Vagina (tissue), 2 donors: ENCODE data around the gene ZNF552. TPM values are rescaled to one million over a fixed set of nuclear protein-coding genes. Genes with fewer than 3 reads are reported as not detected.
A peak's percentile ranks its signal among the peaks of the same experiment; 100 is the strongest.
"Not testable (repeated sequence)": the region's sequence is repeated elsewhere in the genome, so short reads cannot be mapped to it uniquely, and the experiment has no call there.

Experiments used
- DNase-seq, 2 donors: peaks; one replicate each; pipeline ENCODE4 v3.0.0-alpha.2; 2017; ENCODE audit errors: extremely low spot score in 2 of 2
- H3K27ac ChIP-seq: fragments of 200-600 bp; sonication (generic); one replicate; pipeline ENCODE4 v1.5.1; 2019
- H3K27me3 ChIP-seq: fragments of 200-600 bp; sonication (generic); one replicate; pipeline ENCODE4 v1.5.1; 2019
- H3K36me3 ChIP-seq, 2 donors: fragments of 200-600 bp; sonication (generic); one replicate each; pipeline ENCODE4 v1.5.1; 2017 to 2019
- H3K4me1 ChIP-seq: fragments of 200-600 bp; sonication (generic); one replicate; pipeline ENCODE4 v1.5.1; 2019
- H3K4me3 ChIP-seq, 2 donors: fragments of 200-600 bp; sonication (generic); 1 replicate in 1 of 2; 2 replicates in 1 of 2; pipeline ENCODE4 v1.5.1; 2016 to 2019
- H3K9me3 ChIP-seq: fragments of 200-600 bp; sonication (generic); one replicate; pipeline ENCODE4 v1.5.1; 2019
- POLR2A ChIP-seq, 2 donors: fragments of 450-650 bp; IDR thresholded peaks; one replicate each; pipeline ENCODE4 v1.6.1; 2017; ENCODE audit warnings: antibody characterized with exemption in 2 of 2, mild to moderate bottlenecking in 2 of 2, moderate library complexity in 2 of 2
- POLR2AphosphoS5 ChIP-seq, 2 donors: sonication (generic); formaldehyde crosslinking; IDR thresholded peaks; one replicate each; pipeline ENCODE4 v1.9.0; 2017; ENCODE audit warnings: antibody characterized with exemption in 2 of 2, mild to moderate bottlenecking in 2 of 2, low read depth in 1 of 2; ENCODE audit not compliant: insufficient read depth in 1 of 2
- intact Hi-C: fragments of 100-400 bp; cut with DNase I; formaldehyde crosslinking; loops from one replicate; pipeline ENCODE4 v1.15.1; 2023
- total RNA-seq: library from RNA; depleted of rRNA; stranded (reverse); fragments of >200 nt; gene quantifications from one replicate; pipeline ENCODE4 v1.2.3, GENCODE V29; 2016
- TF ChIP-seq, protein P1 (sequence below), 3 experiments: fragments of 450-650 bp in 2 of 3; fragments of 200-600 bp in 1 of 3; sonication (generic) in 1 of 3; IDR thresholded peaks; one replicate each; pipeline ENCODE4 v1.5.1; 2017 to 2019; ENCODE audit warnings: antibody characterized with exemption in 3 of 3, mild to moderate bottlenecking in 2 of 3, moderate library complexity in 2 of 3

ZNF552 gene
- 24.1 TPM for total RNA-seq

DNA sequence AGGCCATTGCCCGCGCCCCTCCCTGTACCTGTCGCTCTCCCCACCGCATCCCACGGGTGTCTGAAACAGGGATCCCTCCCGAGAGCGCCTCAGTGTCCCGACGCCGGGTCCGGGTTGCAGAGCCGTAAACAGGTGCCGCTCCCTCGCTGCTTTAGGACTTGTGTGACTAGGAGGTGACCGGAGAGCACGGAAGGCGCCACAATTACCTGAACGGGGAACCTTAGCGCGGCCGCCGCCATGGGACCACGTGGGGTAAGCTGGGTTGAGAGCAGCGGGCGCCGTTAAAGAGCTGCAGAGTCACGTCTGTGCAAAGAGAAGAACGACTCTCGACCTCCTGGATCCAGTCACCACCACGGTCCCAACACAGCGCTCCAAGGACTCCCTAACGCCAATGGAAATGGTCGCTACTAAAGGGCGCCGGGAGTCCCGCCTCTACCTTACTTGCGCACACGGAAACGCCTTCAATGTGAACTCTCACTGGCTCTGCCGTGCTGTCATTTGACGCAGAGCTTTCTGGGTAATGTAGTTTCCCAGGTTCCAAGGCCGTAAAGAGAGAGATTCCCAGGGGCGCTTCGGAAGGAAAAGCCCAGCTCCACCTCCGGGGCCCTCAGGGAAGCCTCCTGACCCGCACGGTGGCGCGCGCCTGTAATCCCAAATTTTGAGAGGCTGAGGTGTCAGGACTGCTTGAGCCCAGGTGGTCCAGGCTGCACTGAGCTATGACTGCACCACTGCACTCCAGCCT is at the start of gene ZNF552:
Gene ZNF552, minus strand, starts transcription at position 409 of the 742 bp plus-strand sequence. Its CDS starts 170 bp downstream, at position 239.
- H3K36me3 ChIP-seq = no peaks in the 10 kb centered on the region
- H3K27ac ChIP-seq = peak within 1 kb of the TSS; percentile 75
- intact Hi-C loops = no loop called here
- peak in 1 of 2 donors; percentile 89 for DNase-seq
- peak; percentile 81 to 96 for TF ChIP-seq POLR2AphosphoS5 (IDR thresholded peaks at IDR 0.05; ENCODE audit: insufficient read depth in 1 of 2, low read depth in 1 of 2)
- TF ChIP-seq, protein P1, sequence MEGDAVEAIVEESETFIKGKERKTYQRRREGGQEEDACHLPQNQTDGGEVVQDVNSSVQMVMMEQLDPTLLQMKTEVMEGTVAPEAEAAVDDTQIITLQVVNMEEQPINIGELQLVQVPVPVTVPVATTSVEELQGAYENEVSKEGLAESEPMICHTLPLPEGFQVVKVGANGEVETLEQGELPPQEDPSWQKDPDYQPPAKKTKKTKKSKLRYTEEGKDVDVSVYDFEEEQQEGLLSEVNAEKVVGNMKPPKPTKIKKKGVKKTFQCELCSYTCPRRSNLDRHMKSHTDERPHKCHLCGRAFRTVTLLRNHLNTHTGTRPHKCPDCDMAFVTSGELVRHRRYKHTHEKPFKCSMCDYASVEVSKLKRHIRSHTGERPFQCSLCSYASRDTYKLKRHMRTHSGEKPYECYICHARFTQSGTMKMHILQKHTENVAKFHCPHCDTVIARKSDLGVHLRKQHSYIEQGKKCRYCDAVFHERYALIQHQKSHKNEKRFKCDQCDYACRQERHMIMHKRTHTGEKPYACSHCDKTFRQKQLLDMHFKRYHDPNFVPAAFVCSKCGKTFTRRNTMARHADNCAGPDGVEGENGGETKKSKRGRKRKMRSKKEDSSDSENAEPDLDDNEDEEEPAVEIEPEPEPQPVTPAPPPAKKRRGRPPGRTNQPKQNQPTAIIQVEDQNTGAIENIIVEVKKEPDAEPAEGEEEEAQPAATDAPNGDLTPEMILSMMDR (IDR thresholded peaks at IDR 0.05) = no peak
- TF ChIP-seq POLR2A (IDR thresholded peaks at IDR 0.05) = peak in 1 of 2 donors; percentile 22
- peaks cover 36% of the 10 kb centered on the region for H3K4me1 ChIP-seq
- H3K27me3 ChIP-seq = no peaks in the 10 kb centered on the region
- peak within 1 kb of the TSS; percentile 77 to 84 for H3K4me3 ChIP-seq
- H3K9me3 ChIP-seq = no peaks in the 10 kb centered on the region

DNA sequence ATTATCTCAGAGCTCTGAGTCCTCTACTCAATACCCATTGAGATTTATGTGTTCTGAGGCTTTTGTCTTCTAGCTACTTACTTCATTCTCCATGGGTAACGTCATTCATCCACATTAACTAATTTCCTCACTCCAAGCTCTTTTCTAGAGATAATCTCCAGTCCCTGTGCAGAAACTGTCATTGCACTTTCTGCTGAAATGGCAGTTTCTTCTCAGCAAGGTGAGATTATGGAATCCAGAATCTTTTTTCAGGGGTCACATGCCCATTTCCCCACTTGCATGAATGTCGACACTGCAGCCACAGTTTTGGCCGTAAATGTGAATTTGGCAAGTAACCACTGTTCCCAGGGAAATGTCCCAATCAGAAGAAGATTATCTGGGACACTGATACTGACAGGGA is 47.6 kb upstream of the ZNF552 start:
- Histone ChIP-seq H3K9me3 (peaks cover 41% of the 10 kb centered on the region), H3K36me3 (peaks cover 10 to 94% of the 10 kb centered on the region in 2 donors)
- H3K4me1 ChIP-seq, intact Hi-C loops, H3K27me3 ChIP-seq, H3K4me3 ChIP-seq, H3K27ac ChIP-seq, DNase-seq: not testable (repeated sequence)

DNA sequence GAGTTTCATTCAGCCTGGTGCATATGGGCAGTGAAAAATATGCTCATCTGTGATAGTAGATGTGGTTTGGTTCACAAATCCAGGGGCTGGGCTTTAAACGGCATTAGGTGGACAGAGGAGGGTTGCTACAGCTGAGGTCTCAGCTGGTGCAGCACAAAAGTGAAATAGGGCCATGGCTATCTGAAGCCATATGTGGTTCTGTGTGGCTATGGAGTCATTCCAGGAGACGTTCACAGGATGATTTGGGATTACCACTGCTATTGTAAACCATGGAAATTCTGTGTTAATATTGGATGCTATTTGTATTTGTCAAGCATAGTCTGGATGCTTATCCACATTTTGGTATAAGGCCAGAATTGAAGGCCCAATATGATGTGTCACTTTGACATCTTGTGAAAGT is 39.4 kb upstream of the ZNF552 start:
- H3K27ac ChIP-seq, intact Hi-C loops, H3K4me3 ChIP-seq, H3K9me3 ChIP-seq, H3K27me3 ChIP-seq, DNase-seq: not testable (repeated sequence)
- H3K4me1 ChIP-seq = peaks cover 14% of the 10 kb centered on the region
- H3K36me3 ChIP-seq = peaks cover 0 to 50% of the 10 kb centered on the region in 2 donors

DNA sequence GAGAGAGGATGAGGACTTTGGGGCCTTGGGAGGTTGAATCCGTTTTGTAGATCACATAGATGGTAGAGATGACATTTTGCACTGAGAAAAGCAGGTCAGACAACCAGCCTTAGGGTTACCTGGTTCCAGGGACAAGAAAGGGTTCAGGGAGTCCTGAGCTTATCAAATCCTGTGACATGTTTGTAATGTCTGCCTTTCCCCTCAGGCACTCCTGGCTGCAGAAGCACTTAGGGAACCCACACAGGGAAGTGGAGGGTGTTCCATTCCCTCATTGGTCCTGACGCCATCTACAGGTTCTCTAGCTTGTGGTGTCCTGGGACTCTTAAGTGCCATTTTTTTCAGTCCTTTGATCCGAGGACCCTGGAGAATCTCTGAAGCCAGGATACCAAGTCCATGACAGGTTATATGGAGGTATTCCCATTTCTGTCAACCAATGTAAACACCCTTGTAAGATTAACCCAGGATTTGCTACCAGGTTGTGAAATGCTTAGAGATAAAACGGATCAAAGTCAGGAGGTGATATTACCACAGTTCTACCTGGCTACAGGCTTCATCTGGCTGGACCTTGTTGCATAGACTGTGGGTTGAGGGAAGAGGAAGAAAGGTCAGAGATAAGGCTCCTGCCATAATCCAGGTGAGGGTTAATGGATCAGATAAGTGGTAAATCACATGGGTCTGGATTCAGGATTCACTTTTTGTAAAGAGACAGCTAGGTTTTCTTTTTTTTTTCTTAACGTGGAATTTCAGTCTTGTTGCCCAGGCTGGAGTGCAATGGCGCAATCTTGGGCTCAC is 37.3 kb upstream of the ZNF552 start:
- intact Hi-C loops, DNase-seq, H3K9me3 ChIP-seq, H3K27me3 ChIP-seq, H3K4me3 ChIP-seq, H3K27ac ChIP-seq: not testable (repeated sequence)
- peaks cover 14% of the 10 kb centered on the region for H3K4me1 ChIP-seq
- H3K36me3 ChIP-seq = peaks cover 0 to 33% of the 10 kb centered on the region in 2 donors

- intact Hi-C loops = no loop called here
- H3K4me1 ChIP-seq = peaks cover 14% of the 10 kb centered on the region
- no peak for DNase-seq
- TF ChIP-seq, protein P1 (IDR thresholded peaks at IDR 0.05) = no peak
- TF ChIP-seq POLR2AphosphoS5 (IDR thresholded peaks at IDR 0.05; ENCODE audit: insufficient read depth in 1 of 2, low read depth in 1 of 2) (no peak), POLR2A (IDR thresholded peaks at IDR 0.05) (no peak)
- H3K9me3 ChIP-seq = no peaks in the 10 kb centered on the region
- H3K4me3 ChIP-seq = peak overlapping the region; percentile 64 to 69
- peaks cover 0 to 19% of the 10 kb centered on the region in 2 donors for H3K36me3 ChIP-seq
- H3K27me3 ChIP-seq = no peaks in the 10 kb centered on the region
- peak overlapping the region; percentile 11 for H3K27ac ChIP-seq
These were observed 35.9 kb upstream of the ZNF552 start for GRCh38 chr19:57850553-57851017.

GRCh38 chr19:57849666-57850473 is 35.2 kb upstream of the ZNF552 start, which contains the start of gene ZNF587:
ZNF587 (plus strand) TSS chr19:57849859; CDS start chr19:57850039, 180 bp downstream.
- DNase-seq, H3K27me3 ChIP-seq, H3K9me3 ChIP-seq, intact Hi-C loops: not testable (repeated sequence)
- peak; percentile 27 to 66 for TF ChIP-seq POLR2AphosphoS5 (IDR thresholded peaks at IDR 0.05; ENCODE audit: insufficient read depth in 1 of 2, low read depth in 1 of 2)
- H3K36me3 ChIP-seq = peaks cover 0 to 11% of the 10 kb centered on the region in 2 donors
- H3K4me3 ChIP-seq = peak within 1 kb of the TSS; percentile 64 to 69
- peaks cover 14% of the 10 kb centered on the region for H3K4me1 ChIP-seq
- H3K27ac ChIP-seq = peak within 1 kb of the TSS; percentile 11

DNA sequence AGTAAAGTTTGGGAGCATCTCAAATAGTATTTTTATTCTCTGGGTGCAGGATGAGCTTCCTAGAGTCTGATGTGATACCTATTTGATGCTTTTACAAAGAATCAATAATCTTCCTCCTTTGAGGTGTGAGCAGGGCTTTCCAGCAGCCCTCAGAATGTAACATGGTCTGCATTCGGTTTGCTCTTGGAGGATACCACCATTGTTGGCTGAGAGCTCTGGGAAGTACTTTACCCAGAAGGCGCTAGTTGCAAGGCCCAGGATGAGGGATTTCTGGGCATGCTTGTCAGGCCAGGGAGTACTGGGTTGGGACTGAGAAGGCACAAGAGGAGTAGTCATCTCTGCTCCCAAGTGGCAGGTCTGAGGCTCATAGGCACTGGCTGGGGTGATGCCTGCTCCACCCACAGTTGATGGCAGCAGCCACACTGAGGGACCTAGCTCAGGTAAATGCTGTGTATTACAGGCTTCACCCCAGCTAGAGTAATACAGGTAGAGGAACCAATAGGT is 34.5 kb upstream of the ZNF552 start:
- Histone ChIP-seq H3K4me3 (peak overlapping the region in 1 of 2 donors; percentile 64), H3K4me1 (peaks cover 14% of the 10 kb centered on the region)
- H3K36me3 ChIP-seq, H3K27me3 ChIP-seq, DNase-seq, H3K27ac ChIP-seq, H3K9me3 ChIP-seq, intact Hi-C loops: not testable (repeated sequence)

DNA sequence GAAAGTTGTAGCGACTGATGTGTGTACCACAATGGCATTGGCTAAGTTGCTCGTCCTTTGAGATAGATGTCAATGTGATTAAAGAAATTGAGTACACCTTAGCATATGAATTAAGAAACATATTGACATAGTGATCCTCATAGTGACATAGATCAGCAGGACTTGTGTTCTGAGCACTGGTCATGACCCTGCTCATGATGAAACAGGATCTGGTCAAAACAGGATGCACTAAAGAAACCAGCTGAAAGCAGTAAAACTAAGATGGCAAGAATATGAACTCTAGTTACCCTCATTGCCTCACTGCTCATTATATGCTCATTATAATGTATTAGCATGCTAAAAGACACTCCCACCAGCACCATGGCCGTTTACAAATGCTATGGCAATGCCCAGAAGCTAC is 32.5 kb upstream of the ZNF552 start:
- H3K4me3 ChIP-seq, DNase-seq, H3K36me3 ChIP-seq, H3K27ac ChIP-seq, H3K9me3 ChIP-seq, intact Hi-C loops, H3K27me3 ChIP-seq: not testable (repeated sequence)
- H3K4me1 ChIP-seq = peaks cover 14% of the 10 kb centered on the region
